Activated T-helper 1 cell treated with anti-CD3 and anti-CD28 coated beads, Interleukin-2, amount 50 U/mL, for 16 hours (primary cell): ENCODE data around the gene SRD5A3.

Source experiments
- DNase-seq, 2 donors: peaks; one replicate each; pipeline ENCODE4 v3.0.0-alpha.2; 2020; ENCODE audit warnings: low read depth in 1 of 2, low spot score in 1 of 2

The SRD5A3 gene

GRCh38 chr4:55345980-55346850 lies at the start of gene SRD5A3:
SRD5A3 (plus strand) TSS chr4:55346242; CDS start chr4:55346337, 95 bp downstream.
- peak; percentile 64 to 71 for DNase-seq

DNA sequence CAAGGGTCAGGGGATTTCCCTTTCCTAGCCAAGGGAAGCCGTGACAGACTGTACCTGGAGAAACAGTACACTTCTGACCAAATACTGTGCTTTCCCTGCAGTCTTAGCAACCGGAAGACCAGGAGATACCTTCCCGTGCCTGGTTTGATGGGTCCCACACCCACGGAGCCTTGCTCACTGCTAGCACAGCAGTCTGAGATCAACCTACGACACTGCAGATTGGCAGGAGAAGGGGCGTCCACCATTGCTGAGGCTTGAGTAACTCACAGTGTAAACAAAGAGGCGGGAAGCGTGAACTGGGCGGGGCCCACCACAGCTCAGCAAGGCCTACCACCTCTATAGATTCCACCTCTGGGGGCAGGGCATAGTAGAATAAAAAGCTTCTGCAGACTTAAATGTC lies 48.7 kb upstream of the SRD5A3 start:
- no peak for DNase-seq

- DNase-seq = no peak
These were observed 42.3 kb upstream of the SRD5A3 start for GRCh38 chr4:55303760-55304165.

GRCh38 chr4:55304303-55304702 lies 41.7 kb upstream of the SRD5A3 start:
- no peak for DNase-seq

DNA sequence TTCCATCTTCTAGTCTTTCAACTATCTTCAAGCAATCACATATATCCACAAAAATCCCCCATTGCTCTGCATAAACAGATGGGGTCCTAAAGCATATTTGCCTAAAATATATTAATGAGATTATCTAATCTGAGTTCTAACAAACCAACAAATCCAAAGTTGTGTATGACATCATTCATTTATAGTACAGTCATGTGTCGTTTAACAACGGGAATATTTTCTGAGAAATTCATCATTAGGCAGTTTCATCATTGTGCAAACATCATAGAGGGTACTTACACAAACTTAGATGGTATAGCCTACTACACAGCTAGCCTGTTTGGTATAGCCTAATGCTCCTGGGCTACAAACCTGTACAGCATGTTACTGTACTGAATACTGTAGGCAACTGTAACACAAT lies 38.0 kb upstream of the SRD5A3 start:
- no peak for DNase-seq

- no peak for DNase-seq
These were observed 34.1 kb upstream of the SRD5A3 start for GRCh38 chr4:55311792-55312488.

- DNase-seq = peak in 1 of 2 donors; percentile 2
These were observed 33.4 kb upstream of the SRD5A3 start for GRCh38 chr4:55312489-55313101.

DNA sequence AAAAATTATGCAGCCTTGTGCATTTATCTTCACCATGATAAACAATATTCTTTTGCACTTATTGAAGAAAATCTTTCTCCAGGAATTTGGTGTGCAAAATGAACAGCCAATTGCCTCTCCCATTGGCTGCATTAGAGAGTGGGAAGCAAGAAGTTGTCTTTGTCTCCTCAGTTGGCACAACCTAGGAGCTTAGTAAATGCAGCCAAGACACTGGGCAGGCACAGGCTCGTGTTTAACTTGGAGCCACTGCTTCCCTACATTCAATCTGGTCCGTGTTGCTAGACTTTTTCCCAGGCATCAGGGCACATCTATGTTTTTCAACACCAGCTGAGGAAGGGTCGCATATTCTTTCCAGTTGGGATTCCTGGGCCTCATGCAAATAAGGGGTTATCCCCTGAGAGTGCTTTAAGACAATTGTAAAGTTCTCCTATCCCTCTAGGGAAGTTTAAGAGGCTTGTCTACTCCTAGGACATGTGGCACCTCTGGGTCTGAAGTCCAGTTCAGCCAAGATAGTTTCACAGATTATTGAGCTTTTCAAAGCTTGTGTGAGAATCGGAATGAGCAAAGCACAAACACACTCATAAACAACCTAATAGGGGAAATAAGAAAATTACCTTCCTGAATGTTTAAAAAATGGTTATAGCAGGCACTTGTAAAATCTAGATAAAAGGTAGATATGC lies 31.8 kb upstream of the SRD5A3 start:
- DNase-seq = no peak

GRCh38 chr4:55318175-55319129 lies 27.6 kb upstream of the SRD5A3 start:
- DNase-seq = no peak

GRCh38 chr4:55321707-55322264 lies 24.3 kb upstream of the SRD5A3 start:
- peak in 1 of 2 donors; percentile 9 for DNase-seq

DNA sequence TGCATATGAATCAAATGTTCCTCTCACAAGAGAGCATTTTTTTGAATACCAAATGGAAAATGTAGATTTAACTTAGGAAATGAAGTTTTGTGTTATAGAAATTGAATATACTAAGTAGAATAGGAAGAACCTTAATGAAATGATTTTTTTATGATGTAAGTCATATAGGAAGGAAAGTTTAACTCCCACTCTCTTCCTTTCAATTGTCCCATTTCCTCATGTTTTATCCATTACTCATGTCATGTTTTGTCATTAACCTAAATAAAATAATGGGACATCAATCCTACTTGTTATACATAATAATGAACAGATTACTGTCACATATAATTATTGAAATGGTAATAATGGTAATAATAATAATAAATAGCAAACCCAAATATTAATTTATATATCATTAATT lies 22.7 kb upstream of the SRD5A3 start:
- no peak for DNase-seq

- no peak for DNase-seq
These were observed 19.4 kb upstream of the SRD5A3 start for GRCh38 chr4:55326629-55327028.

GRCh38 chr4:55329012-55329411 lies 17.0 kb upstream of the SRD5A3 start:
- DNase-seq = no peak

GRCh38 chr4:55330241-55330640 lies 15.8 kb upstream of the SRD5A3 start:
- no peak for DNase-seq

- DNase-seq = no peak
These were observed 9.7 kb upstream of the SRD5A3 start for GRCh38 chr4:55336138-55337034.

GRCh38 chr4:55337944-55338343 lies 8.1 kb upstream of the SRD5A3 start:
- no peak for DNase-seq

- no peak for DNase-seq
These were observed 7.6 kb upstream of the SRD5A3 start for GRCh38 chr4:55338486-55338885.

- DNase-seq = no peak
These were observed 5.8 kb upstream of the SRD5A3 start for GRCh38 chr4:55340266-55340665.

DNA sequence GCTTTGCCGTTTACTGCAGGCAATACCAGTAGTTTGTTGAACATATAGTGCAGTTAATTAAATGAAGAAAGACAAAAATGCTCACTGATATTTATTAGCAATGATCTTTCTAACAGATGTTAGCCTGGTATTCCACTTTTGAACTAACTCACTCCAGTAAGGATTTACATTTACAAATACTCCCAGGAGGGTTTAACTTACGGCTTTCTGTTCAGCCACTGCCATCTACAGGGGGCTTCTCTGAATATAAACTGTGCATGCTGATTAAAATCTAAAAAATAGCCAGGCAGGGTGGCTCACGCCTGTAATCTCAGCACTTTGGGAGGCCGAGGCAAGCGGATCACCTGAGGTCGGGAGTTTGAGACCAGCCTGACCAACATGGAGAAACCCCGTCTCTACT lies 2.2 kb upstream of the SRD5A3 start:
- no peak for DNase-seq
